Keratinocyte (primary cell): ENCODE measurements around the gene RAD54L. TPM values are rescaled to one million over a fixed set of nuclear protein-coding genes. Genes with fewer than 3 reads are reported as not detected.

Source experiments
- DNase-seq: peaks from one replicate; pipeline ENCODE4 v3.0.0-alpha.2; 2011; ENCODE audit warnings: low read depth, missing footprints, low spot score
- FAIRE-seq: peaks from 2 replicates; lab custom pipeline; 2011; peaks lifted over from hg19 to GRCh38; lab: Jason Lieb, UNC
- H2AFZ ChIP-seq: 2 replicates; pipeline ENCODE4 v1.6.0; 2012; ENCODE audit warnings: low read length, control low read depth, inconsistent platforms; ENCODE audit not compliant: control insufficient read depth
- H3K27ac ChIP-seq: 2 replicates; pipeline ENCODE4 v1.5.1; 2011; ENCODE audit warnings: low read length; ENCODE audit not compliant: control insufficient read depth, insufficient read depth
- H3K27me3 ChIP-seq: 3 replicates; pipeline ENCODE4 v1.6.0; 2011; ENCODE audit warnings: low read length; ENCODE audit not compliant: control insufficient read depth, insufficient read depth; ENCODE audit errors: extremely low read depth
- H3K36me3 ChIP-seq, 2 experiments: 2 replicates in 1 of 2; 3 replicates in 1 of 2; pipeline ENCODE4 v1.5.1; 2011; ENCODE audit warnings: low read length in 2 of 2, mild to moderate bottlenecking in 1 of 2; ENCODE audit not compliant: control insufficient read depth in 2 of 2, insufficient read depth in 2 of 2; ENCODE audit errors: extremely low read depth in 1 of 2
- H3K4me1 ChIP-seq: 3 replicates; pipeline ENCODE4 v1.5.1; 2011; ENCODE audit warnings: low read length; ENCODE audit not compliant: control insufficient read depth, insufficient read depth; ENCODE audit errors: extremely low read depth
- H3K4me2 ChIP-seq: 3 replicates; pipeline ENCODE4 v1.6.0; 2011; ENCODE audit warnings: low read depth, low read length; ENCODE audit not compliant: control insufficient read depth, insufficient read depth; ENCODE audit errors: extremely low read depth
- H3K4me3 ChIP-seq, 3 experiments: fragments of 200-600 bp in 1 of 3; sonication (generic) in 1 of 3; 2 replicates in 2 of 3; 3 replicates in 1 of 3; pipeline ENCODE4 v1.5.1; 2011 to 2016; ENCODE audit warnings: low read length in 3 of 3, mild to moderate bottlenecking in 3 of 3, control low read depth in 2 of 3, inconsistent platforms in 1 of 3, low read depth in 1 of 3, mixed read lengths in 1 of 3, mixed run types in 1 of 3, moderate library complexity in 1 of 3; ENCODE audit not compliant: control insufficient read depth in 2 of 3, insufficient read depth in 2 of 3; ENCODE audit errors: extremely low read depth in 1 of 3
- H3K79me2 ChIP-seq: 2 replicates; pipeline ENCODE4 v1.6.0; 2012; ENCODE audit warnings: low read length; ENCODE audit not compliant: control insufficient read depth, insufficient read depth
- H3K9ac ChIP-seq: 3 replicates; pipeline ENCODE4 v1.6.0; 2011; ENCODE audit warnings: low read length; ENCODE audit not compliant: control insufficient read depth, insufficient read depth; ENCODE audit errors: extremely low read depth
- H3K9me1 ChIP-seq: 3 replicates; pipeline ENCODE4 v1.6.0; 2011; ENCODE audit warnings: low read length; ENCODE audit not compliant: control insufficient read depth, insufficient read depth; ENCODE audit errors: extremely low read depth
- H3K9me3 ChIP-seq: 2 replicates; pipeline ENCODE4 v1.5.1; 2012; ENCODE audit warnings: low read depth, low read length; ENCODE audit not compliant: control insufficient read depth
- H4K20me1 ChIP-seq: 3 replicates; pipeline ENCODE4 v1.6.0; 2011; ENCODE audit warnings: low read length; ENCODE audit not compliant: control insufficient read depth, insufficient read depth; ENCODE audit errors: extremely low read depth
- EZH2 ChIP-seq: IDR thresholded peaks from one replicate; pipeline ENCODE4 v1.6.1; 2012; ENCODE audit warnings: inconsistent platforms, mild to moderate bottlenecking, low read length, moderate library complexity
- dilution Hi-C: fragments of 300-500 bp; cut with MboI; formaldehyde crosslinking; loops from one replicate; pipeline ENCODE4 v1.7.0; 2020; ENCODE audit warnings: low sequenced_read_pairs; ENCODE audit not compliant: extremely low pct_ligation_motif_present
- polyA plus RNA-seq, 5 experiments: library from polyadenylated mRNA; depleted of rRNA in 3 of 5; stranded (reverse) in 3 of 5; stranded (forward) in 1 of 5; unstranded in 1 of 5; fragments of >200 nt; gene quantifications; 1 replicate in 1 of 5; 2 replicates in 3 of 5; 3 replicates in 1 of 5; pipeline versions ENCODE4 v1.2.1 to v1.2.3, GENCODE V29; 2011 to 2012; ENCODE audit warnings: missing spikeins in 2 of 5, low read depth in 1 of 5, low replicate concordance in 1 of 5
- TF ChIP-seq, protein P1 (sequence below), 3 experiments: IDR thresholded peaks in 1 of 3; conservative IDR thresholded peaks in 1 of 3; optimal IDR thresholded peaks in 1 of 3; 2 replicates in 2 of 3; 3 replicates in 1 of 3; pipeline versions ENCODE3 to v1.5.1; 2011; ENCODE audit warnings: low read length in 3 of 3, mild to moderate bottlenecking in 3 of 3, moderate library complexity in 2 of 3, control low read depth in 1 of 3, inconsistent platforms in 1 of 3; ENCODE audit not compliant: insufficient read depth in 2 of 3; ENCODE audit errors: extremely low read depth in 1 of 3

The RAD54L gene
- polyA plus RNA-seq, 1 donor (not counting 4 experiments of a cell fraction or from before 2014, with no cell fraction given) = 3.8 TPM

DNA sequence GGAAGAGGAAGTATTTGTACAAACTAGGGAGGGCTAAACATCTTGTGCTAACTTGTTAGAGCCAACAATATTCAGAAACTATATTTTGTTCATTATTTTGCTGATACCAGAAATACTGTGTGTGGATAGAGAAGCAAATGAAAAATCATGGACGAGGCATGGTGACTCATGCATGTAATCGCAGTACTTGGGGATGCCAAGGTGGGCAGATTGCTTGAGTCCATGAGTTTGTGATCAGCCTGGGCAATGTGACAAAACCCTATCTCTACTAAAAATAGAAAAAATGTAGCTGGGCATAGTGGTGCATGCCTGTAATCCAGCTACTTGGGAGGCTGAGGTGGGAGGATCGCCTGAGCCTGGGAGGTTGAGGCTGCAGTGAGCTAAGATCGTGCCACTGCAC is 42.4 kb downstream of the RAD54L start:
- TF ChIP-seq, protein P1, sequence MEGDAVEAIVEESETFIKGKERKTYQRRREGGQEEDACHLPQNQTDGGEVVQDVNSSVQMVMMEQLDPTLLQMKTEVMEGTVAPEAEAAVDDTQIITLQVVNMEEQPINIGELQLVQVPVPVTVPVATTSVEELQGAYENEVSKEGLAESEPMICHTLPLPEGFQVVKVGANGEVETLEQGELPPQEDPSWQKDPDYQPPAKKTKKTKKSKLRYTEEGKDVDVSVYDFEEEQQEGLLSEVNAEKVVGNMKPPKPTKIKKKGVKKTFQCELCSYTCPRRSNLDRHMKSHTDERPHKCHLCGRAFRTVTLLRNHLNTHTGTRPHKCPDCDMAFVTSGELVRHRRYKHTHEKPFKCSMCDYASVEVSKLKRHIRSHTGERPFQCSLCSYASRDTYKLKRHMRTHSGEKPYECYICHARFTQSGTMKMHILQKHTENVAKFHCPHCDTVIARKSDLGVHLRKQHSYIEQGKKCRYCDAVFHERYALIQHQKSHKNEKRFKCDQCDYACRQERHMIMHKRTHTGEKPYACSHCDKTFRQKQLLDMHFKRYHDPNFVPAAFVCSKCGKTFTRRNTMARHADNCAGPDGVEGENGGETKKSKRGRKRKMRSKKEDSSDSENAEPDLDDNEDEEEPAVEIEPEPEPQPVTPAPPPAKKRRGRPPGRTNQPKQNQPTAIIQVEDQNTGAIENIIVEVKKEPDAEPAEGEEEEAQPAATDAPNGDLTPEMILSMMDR (optimal IDR thresholded peaks at IDR 0.05 in 1 of 3, IDR thresholded peaks at IDR 0.05 in 1 of 3, conservative IDR thresholded peaks at IDR 0.05 in 1 of 3; ENCODE audit: extremely low read depth in 1 of 3, insufficient read depth in 2 of 3, low read length in 3 of 3) = no peak
- TF ChIP-seq EZH2 = no peak
- Histone ChIP-seq H3K27me3 (no peaks in the 10 kb centered on the region), H3K9me3 (no peaks in the 10 kb centered on the region), H3K9ac (no peak overlapping the region), H3K79me2 (no peaks in the 10 kb centered on the region), H4K20me1 (no peaks in the 10 kb centered on the region), H3K4me2 (no peak overlapping the region), H3K36me3 (peaks cover 14 to 18% of the 10 kb centered on the region in 2 experiments), H3K4me3 (no peak overlapping the region), H2AFZ (no peak overlapping the region), H3K27ac (no peak overlapping the region), H3K9me1 (peaks cover 2% of the 10 kb centered on the region), H3K4me1 (peaks cover 19% of the 10 kb centered on the region)
- DNase-seq = no peak
- FAIRE-seq = no peak
- dilution Hi-C loops = no loop called here

GRCh38 chr1:46295306-46295705 is 47.7 kb downstream of the RAD54L start:
- Histone ChIP-seq H3K9me1 (no peaks in the 10 kb centered on the region), H3K9me3 (no peaks in the 10 kb centered on the region), H3K36me3 (peaks cover 12 to 22% of the 10 kb centered on the region in 2 experiments), H2AFZ (no peak overlapping the region), H3K27me3 (no peaks in the 10 kb centered on the region), H3K27ac (no peak overlapping the region), H3K4me1 (no peaks in the 10 kb centered on the region), H4K20me1 (no peaks in the 10 kb centered on the region), H3K9ac (no peak overlapping the region), H3K4me3 (no peak overlapping the region), H3K4me2 (no peak overlapping the region), H3K79me2 (peaks cover 22% of the 10 kb centered on the region)
- DNase-seq = no peak
- FAIRE-seq = no peak
- TF ChIP-seq EZH2 = no peak
- TF ChIP-seq, protein P1 (optimal IDR thresholded peaks at IDR 0.05 in 1 of 3, IDR thresholded peaks at IDR 0.05 in 1 of 3, conservative IDR thresholded peaks at IDR 0.05 in 1 of 3; ENCODE audit: extremely low read depth in 1 of 3, insufficient read depth in 2 of 3, low read length in 3 of 3) = no peak
- dilution Hi-C loops = no loop called here
